SK-N-SH (cell line): ENCODE measurements around the gene RAB3GAP2.

Source experiments
- CHD2 ChIP-seq: fragments of 150-350 bp; IDR thresholded peaks from 2 replicates; pipeline ENCODE4 v1.6.1; 2018; ENCODE audit warnings: low read length; ENCODE audit not compliant: partially characterized antibody
- FOXM1 ChIP-seq: IDR thresholded peaks from 2 replicates; pipeline ENCODE4 v1.4.0; 2012; ENCODE audit warnings: low read depth, mild to moderate bottlenecking
- GATA2 ChIP-seq: sonication (generic); formaldehyde crosslinking; IDR thresholded peaks from 2 replicates; pipeline ENCODE4 v1.5.0; 2020; ENCODE audit warnings: mild to moderate bottlenecking, missing genetic modification reagents
- POLR2AphosphoS5 ChIP-seq: IDR thresholded peaks from 2 replicates; pipeline ENCODE4 v1.6.1; 2012; ENCODE audit warnings: low read depth, low read length
- RAD21 ChIP-seq: IDR thresholded peaks from 2 replicates; pipeline ENCODE4 v1.6.1; 2012; ENCODE audit warnings: mild to moderate bottlenecking, low read length
- RFX5 ChIP-seq: IDR thresholded peaks from 2 replicates; pipeline ENCODE4 v1.6.1; 2012; ENCODE audit warnings: mild to moderate bottlenecking, improper control_type of control experiment, low read length
- SIN3A ChIP-seq: IDR thresholded peaks from 2 replicates; pipeline ENCODE4 v1.6.1; 2012; ENCODE audit warnings: low read depth, mild to moderate bottlenecking, low read length, moderate library complexity, borderline replicate concordance
- SMC3 ChIP-seq: IDR thresholded peaks from 2 replicates; pipeline ENCODE4 v1.6.1; 2012; ENCODE audit warnings: low read depth, low read length, improper control_type of control experiment
- TCF12 ChIP-seq: IDR thresholded peaks from 2 replicates; pipeline ENCODE4 v1.4.0; 2012
- YY1 ChIP-seq: IDR thresholded peaks from 2 replicates; pipeline ENCODE4 v1.4.0; 2012; ENCODE audit warnings: low read depth, mild to moderate bottlenecking
- TF ChIP-seq, protein P1 (sequence below): fragments of 200-600 bp; sonication (generic); IDR thresholded peaks from 2 replicates; pipeline ENCODE4 v1.6.1; 2017; ENCODE audit warnings: antibody characterized with exemption, mild to moderate bottlenecking, moderate library complexity
- TF ChIP-seq, protein P2 (sequence below): IDR thresholded peaks from 2 replicates; pipeline ENCODE4 v1.6.1; 2012; ENCODE audit warnings: mild to moderate bottlenecking, low read depth, low read length, moderate library complexity

DNA sequence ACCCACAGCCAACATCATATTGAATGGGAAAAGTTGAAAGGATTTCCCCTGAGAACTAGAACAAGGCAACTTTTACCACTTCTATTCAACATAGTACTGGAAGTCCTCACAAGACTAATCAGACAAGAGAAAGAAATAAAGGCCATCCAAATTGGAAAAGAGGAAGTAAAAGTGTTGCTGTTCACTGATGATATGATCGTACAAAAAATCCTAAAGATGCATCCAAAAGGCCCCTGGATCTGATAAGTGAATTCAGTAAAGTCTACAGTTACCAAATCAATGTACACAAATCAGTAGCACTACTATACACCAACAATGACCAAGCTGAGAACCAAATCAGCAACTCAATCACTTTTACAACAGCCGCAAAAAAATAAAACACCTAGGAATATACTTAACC lies 28.3 kb downstream of the RAB3GAP2 start:
- TF ChIP-seq, protein P1, sequence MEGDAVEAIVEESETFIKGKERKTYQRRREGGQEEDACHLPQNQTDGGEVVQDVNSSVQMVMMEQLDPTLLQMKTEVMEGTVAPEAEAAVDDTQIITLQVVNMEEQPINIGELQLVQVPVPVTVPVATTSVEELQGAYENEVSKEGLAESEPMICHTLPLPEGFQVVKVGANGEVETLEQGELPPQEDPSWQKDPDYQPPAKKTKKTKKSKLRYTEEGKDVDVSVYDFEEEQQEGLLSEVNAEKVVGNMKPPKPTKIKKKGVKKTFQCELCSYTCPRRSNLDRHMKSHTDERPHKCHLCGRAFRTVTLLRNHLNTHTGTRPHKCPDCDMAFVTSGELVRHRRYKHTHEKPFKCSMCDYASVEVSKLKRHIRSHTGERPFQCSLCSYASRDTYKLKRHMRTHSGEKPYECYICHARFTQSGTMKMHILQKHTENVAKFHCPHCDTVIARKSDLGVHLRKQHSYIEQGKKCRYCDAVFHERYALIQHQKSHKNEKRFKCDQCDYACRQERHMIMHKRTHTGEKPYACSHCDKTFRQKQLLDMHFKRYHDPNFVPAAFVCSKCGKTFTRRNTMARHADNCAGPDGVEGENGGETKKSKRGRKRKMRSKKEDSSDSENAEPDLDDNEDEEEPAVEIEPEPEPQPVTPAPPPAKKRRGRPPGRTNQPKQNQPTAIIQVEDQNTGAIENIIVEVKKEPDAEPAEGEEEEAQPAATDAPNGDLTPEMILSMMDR: no peak
- TF ChIP-seq RAD21 (no peak), RFX5 (no peak), TCF12 (no peak), FOXM1 (no peak), POLR2AphosphoS5 (no peak), YY1 (no peak), SMC3 (no peak), GATA2 (CRISPR knock-in tag) (no peak), SIN3A (no peak), CHD2 (no peak)
- TF ChIP-seq, protein P2, sequence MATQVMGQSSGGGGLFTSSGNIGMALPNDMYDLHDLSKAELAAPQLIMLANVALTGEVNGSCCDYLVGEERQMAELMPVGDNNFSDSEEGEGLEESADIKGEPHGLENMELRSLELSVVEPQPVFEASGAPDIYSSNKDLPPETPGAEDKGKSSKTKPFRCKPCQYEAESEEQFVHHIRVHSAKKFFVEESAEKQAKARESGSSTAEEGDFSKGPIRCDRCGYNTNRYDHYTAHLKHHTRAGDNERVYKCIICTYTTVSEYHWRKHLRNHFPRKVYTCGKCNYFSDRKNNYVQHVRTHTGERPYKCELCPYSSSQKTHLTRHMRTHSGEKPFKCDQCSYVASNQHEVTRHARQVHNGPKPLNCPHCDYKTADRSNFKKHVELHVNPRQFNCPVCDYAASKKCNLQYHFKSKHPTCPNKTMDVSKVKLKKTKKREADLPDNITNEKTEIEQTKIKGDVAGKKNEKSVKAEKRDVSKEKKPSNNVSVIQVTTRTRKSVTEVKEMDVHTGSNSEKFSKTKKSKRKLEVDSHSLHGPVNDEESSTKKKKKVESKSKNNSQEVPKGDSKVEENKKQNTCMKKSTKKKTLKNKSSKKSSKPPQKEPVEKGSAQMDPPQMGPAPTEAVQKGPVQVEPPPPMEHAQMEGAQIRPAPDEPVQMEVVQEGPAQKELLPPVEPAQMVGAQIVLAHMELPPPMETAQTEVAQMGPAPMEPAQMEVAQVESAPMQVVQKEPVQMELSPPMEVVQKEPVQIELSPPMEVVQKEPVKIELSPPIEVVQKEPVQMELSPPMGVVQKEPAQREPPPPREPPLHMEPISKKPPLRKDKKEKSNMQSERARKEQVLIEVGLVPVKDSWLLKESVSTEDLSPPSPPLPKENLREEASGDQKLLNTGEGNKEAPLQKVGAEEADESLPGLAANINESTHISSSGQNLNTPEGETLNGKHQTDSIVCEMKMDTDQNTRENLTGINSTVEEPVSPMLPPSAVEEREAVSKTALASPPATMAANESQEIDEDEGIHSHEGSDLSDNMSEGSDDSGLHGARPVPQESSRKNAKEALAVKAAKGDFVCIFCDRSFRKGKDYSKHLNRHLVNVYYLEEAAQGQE: no peak
